ENCODE results near the gene ELAVL1.
"Not testable (repeated sequence)": the region's sequence is repeated elsewhere in the genome, so short reads cannot be mapped to it uniquely, and the experiment has no call there.

Gene ELAVL1

DNA sequence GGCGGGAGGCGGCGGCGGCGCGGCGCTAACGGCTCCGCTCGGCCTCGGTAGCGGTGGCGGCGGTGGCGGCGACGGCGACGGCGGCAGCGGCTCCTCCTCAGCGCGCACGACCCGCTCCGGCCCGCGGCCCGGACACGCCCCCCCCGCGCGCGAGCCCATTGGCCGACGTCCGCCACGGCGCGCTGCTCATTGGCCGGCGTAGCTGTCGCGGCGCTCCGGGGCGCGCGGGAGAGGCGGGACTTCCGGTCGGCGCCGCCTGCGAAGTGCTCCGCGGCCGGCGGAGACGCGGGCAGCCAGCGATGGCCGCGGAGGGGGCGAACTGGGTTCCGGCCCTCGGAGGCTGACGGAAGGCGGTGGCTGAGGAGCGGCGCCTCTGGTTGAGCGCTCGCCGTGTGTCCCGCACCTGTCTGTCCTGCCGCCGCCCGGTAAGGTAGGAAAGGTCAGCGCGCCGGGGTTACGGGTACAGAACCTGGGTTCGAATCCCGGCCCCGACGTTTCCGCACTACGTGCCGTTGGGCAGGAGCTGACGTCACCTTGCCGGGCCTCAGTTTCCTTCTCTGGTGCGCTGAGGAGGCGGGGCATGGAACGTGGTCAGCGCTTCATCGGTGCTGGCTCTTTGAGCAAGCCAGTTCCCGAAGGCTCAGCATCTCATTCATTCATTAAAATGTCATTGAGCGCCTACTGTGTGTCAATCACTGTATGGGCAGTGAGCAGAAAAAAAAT, at the start of gene ELAVL1:
TSS of gene ELAVL1 (minus strand) at position 108 of the 723 bp plus-strand sequence. CDS start 13,826 bp downstream, outside the sequence.
- DNase-seq (ENCODE audit: low read depth in 2 of 2), result peak; percentile 77 to 78

DNA sequence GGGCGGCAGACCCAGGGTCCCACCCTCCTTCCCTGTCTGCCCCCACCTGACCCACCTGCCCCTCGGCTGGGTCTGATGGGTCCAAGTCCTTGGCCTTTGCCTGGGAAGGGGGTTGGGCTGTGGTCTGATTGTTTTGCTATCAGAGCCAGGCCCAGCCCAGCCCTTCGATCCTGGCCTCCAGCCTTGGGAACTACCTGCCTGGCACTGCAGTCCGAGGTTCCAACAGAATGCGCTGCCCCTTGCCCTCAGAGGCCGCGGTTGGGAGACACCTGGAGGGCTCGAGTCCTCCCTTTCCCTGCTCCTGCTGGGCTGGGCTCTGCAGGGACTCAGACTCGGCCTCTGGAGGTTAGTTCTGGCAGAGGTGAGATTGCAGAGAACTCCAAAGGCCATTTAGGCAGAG, 48.7 kb upstream of the ELAVL1 start:
- DNase-seq (ENCODE audit: low read depth in 2 of 2), result no peak

DNA sequence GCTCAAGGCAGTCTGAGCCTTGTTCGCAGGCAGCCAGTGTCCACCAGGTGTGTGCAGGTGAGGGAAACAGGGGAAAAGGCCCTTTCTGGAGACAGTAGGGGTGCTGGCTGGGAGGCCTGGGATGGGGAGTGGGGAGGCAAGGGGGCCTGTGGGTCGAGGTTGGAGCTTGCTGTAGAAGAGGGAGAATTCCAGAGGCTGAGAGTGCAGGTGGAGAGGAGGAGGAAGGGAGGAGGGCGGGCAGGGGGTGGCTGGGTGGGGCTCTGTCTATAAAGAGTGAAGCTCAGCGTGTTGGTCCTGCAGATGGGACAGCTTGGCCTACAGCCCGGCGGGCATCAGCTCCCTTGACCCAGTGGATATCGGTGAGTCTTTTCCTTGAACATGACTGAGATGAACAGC, 47.0 kb upstream of the ELAVL1 start, which contains the start of gene CCL25:
TSS of gene CCL25 (plus strand) at position 297 of the 396 bp plus-strand sequence. CDS start 290 bp downstream, outside the sequence.
- no peak for DNase-seq (ENCODE audit: low read depth in 2 of 2)

DNA sequence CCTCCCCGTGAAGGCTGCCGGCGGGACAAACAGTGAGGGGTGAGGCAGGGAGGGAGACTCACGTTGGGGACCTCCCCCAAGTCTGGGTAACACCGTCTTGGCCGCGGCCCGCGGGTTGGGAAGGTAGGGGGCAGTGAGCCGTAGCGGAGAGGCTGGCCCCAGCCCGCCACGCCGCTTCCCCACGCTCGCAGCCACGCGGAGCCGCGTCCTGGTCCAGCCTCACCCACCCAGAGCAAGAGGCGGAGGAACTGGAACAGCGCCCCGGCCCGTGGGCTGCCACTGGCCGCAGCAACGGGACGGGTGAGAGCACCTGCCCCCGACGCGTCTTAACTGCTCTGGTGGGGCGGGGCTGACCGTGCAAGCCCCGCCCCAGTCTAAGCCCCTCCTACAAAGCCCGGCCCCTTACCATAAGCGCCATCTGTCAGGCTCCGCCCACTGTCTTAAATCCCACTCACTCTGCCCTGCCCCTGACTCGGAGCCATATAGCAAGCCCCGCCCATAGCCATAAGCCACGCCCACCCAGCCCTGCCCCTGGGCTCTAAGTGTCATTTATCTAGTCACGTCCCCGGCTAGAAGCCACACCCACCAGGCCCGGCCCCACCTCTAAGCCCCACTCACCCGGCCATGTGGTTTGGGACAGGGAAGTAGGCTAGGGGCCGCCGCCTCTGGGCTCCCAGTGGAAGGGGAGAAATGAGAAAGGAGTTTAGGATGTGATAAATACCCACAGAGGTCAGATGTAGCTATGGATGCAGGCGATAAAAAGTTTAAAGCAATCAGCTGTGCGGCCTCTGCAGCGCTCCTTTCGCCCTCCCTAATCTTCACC, 45.0 kb upstream of the ELAVL1 start:
- peak; percentile 69 to 82 for DNase-seq (ENCODE audit: low read depth in 2 of 2)

DNA sequence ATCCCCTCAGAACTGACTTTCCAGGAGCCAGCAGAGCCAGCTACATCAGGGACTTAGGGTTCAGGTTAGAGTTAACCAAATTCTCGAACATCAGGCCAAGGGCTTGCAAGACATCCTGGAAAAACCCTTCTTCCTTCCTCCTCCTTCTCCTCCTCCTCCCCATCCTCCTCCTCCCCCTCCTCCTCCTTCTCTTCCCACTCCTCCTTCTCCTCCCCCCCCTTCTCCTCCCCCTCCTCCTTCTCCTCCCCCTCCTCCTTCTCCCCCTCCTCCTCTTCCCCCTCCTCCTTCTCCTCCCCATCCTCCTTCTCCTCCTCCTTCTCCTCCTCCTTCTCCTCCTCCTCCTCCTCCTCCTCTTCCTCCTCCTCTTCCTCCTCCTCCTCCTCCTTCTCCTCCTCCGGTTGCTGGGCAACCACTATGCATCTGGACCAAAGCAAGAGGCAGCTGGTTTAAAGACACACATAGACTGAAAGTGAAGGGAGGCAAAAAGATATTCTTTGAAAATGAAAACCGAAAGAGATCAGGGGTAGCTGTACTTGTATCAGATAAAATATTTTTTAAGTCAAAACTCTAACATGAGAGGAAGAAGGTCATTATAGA, 41.2 kb upstream of the ELAVL1 start:
- DNase-seq (ENCODE audit: low read depth in 2 of 2), result no peak

DNA sequence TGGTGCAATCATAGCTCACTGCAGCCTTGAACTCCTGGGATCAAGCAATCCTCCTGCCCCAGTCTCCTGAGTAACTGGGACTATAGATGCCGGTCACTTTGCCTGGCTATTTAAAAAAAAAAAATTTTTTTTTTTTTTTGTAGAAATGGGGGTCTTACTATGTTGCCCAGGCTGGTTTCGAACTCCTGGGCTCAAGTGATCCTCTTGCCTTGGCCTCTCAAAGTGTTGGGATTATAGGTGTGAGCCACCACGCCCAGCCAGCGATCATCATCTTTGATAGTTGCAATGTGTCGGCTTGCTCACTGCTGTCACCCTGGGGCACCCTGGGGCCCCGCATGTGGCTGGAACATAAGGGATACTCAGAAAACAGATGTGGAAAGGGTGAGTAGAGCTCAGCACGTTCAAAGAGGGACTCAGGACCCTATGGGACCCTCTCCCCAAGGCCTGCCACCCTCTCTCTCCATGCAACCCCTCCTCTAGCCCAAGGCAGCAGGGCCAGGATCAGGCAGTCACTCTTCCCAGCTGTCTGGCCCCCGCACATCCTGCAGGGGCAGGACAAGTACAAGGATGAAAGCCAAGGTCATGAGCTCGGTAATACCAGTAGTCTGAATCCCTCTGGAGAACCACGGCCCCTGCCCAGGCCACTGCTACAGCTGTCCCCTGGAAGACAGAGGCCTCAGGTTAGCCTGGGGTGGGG, 40.6 kb upstream of the ELAVL1 start:
- no peak for DNase-seq (ENCODE audit: low read depth in 2 of 2)

DNA sequence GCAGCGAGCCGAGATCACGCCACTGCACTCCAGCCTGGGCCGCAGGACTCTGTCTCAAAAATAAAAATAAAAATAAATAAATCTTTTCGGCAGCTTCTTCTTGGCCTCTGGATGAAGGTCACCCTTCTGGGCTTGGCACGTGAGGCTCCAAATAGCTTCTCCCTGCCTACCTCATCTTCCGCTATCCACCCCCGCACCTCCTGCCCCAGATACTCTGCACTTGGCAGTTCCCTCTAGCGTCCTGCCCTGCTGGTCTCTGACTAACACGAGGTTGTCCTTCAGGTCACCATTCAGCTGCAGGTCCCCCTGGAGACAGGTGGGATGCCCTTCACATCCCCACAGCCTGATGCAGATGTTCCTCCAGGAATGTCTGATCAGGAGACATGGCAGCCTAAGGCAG, 38.6 kb upstream of the ELAVL1 start:
- DNase-seq (ENCODE audit: low read depth in 2 of 2), result no peak

DNA sequence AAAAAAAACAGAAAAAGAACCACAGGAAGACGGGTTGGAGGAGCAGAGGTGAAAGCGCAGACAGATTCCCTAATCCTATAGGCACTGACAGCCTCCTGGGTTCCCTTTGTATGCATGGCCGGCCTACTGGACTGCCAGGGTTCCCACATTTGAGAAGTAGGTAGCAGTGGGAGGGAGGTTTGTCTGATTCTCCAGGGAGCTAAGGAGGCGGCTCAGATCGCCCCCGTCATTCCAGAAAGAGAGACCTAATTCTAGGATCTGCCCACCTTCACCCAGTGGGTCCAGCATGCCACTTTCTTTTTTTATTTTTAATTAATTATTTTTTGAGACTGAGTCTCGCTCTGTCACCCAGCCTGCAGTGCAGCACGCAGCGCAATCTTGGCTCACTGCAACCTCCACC, 37.5 kb upstream of the ELAVL1 start:
- no peak for DNase-seq (ENCODE audit: low read depth in 2 of 2)

DNA sequence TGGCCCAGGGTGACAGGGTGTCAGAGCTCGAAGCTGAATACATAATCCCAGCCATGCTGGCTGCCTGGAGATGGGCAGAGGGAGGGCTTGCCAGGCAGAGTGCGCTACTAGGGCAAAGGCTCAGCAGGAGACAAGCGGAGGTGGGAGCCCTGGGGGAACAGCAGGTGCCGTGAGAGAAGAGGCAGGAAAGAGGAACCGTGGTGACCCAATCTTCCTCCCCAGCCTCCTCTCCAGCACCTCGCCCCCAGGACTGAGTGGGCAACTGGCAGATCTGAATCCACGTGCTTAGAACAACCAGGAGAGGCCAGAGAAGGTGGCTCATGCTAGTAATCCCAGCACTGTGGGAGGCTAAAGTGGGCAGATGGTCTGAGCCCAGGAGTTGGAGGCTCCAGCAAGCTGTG, 36.1 kb upstream of the ELAVL1 start:
- no peak for DNase-seq (ENCODE audit: low read depth in 2 of 2)

DNA sequence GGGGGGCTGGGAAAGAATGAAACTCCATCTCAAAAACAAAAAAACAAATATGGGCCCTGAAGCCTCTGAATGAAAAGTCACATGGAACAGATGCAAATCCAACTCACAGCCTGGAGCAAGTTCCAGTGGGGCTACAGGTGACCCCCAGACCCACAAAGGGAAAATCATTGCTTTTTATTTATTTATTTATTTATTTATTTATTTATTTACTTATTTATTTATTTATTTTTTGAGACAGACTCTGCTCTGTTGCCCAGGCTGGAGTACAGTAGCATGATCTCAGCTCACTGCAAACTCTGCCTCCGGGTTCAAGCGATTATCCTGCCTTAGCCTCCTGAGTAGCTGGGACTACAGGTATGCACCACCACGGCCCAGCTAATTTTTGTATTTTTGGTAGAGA, 33.8 kb upstream of the ELAVL1 start:
- no peak for DNase-seq (ENCODE audit: low read depth in 2 of 2)

DNA sequence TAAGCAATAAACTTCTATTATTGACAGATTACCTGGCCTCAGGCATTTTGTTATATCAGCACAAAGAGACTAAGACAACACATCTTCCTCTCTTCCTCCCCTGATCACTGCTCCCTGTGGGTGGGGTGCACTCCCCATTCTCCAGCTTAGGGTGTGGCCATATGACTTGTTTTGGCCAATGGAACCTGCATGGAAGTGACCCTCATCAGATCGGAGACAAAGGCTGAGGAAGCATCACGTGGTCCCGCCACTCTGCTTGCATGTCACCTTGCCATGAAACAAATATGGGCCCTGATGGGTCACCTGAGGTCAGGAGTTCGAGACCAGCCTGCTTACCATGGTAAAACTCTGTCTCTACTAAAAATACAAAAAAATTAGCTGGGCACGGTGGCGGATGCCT, 33.4 kb upstream of the ELAVL1 start:
- DNase-seq (ENCODE audit: low read depth in 2 of 2), result no peak

DNA sequence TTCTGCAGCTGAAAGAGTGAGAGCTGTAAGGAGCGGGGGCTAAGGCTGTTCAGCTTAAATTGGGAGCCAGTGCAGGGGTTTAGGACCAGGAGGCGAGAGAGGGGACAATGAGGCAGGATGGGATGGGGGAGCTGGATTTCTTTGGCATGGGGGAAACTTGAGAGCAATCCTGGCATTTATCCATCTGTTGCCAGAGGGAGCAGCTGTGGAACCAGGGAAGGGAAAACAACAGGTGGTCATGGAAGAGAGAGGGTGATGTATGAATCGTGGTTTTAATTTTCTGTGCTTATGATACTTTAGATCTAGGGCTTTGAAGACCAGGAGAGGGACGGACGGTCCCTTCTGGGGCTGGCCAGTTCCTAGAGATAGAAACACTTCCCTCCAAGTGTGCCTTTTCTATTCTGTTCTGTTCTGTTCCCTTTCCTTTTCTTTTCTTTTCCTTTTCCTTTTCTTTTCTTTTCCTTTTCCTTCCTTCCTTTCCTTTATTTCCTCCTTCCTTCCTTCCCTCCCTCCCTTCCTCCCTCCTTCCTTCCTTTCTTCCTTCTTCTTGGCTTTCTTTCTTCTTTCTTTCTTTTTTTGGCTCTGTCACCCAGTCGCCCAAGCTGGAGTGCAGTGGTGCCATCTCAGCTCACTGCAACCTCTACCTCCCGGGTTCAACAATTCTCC, 31.1 kb upstream of the ELAVL1 start:
- no peak for DNase-seq (ENCODE audit: low read depth in 2 of 2)

DNA sequence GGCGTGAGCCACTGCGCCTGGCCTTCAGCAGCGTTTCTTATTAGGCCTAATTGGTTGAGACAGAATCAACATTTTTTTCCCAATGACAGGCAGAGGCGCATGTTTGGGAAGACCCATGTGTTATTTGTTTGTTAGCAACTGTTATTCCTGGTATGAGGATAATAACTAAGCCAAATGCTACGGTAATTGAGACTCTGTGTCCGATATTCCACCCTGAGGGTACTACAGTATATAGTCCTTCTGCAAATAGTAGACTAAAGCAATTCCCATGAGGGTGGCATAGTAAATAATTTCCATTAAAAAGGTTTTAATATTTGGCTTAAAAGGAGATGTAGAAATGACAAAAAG, 28.7 kb upstream of the ELAVL1 start:
- no peak for DNase-seq (ENCODE audit: low read depth in 2 of 2)

DNA sequence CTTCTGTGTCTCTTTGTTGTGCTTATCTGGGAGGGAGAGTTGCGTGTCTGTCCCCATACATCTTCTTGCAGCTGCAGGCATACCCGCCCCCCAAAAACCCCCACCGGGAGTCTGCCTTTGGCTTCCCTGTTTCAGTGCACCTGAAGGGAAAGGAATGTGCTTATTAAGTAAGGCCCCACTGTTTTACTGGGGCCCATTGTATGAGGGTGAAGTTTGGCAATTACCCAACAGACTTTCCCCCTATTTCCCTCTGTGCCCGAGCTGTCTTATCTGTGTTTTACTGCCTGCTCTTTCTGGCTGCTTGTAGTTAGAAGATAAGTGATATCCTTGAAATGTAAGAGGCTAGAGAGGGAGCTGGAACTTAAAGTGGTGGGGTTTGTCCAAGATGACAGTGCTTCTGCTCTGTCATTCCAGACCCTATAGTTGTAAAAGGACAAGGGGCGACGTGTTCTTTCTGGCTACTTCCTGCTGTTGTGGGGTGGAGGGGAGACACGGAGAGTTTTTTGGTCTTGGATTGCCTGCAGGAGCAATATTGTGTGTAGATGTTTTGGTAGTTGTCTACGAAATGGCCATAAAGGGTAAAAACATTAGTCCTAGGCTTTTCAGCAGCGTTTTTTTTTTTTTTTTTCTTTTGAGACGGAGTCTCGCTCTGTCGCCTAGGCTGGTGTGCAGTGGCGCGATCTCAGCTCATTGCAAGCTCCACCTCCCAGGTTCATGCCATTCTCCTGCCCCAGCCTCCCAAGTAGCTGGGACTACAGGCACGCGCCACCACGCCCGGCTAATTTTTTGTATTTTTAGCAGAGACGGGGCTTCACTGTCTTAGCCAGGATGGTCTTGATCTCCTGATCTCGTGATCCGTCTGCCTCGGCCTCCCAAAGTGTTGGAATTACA, 28.1 kb upstream of the ELAVL1 start:
- not testable (repeated sequence) for DNase-seq (ENCODE audit: low read depth in 2 of 2)

DNA sequence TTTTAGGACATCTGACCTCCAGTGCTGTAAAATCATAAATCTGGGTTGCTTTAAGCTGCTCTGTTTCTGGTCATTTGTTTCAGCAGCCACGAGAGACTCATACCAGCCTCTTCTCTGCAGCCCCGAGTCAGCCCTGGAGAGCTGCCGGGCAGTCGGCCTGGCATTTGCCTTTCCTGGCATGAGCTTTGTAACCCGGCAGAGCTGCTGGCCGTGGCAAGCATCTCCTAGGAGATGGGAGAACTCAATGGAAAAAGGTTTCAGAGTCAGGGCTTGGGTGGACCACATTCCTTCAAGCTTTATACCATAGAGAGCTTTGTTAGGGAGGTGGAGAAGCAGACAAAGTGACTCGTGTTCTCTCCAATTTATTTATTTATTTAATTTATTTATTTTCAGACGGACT, 25.5 kb upstream of the ELAVL1 start:
- no peak for DNase-seq (ENCODE audit: low read depth in 2 of 2)

DNA sequence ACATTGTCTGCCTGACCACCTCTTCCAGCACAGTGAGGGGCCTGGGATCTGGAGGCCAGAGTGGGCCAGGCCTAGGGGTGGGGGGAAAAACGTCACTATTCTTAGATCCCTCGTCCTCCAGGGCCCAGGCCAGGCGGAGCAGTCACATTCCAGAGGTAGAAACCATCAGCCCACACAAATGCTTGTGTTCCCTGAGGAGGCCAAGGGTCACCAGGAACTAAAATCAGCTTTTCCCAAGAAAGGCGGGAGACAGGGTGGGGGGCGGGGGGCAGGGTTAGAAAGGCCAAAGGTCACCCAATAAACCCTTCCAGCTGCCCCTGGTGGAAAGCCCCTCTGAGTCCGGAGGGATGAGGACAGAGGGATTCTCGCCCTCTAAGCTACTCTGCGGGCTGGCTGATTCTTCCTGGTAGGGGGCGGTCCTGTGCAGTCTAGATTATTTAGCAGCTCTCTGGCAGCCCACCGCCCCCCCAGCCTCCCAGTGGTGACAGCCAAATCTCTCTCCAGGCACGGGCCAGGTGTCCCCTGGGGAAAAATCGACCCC, 23.6 kb upstream of the ELAVL1 start:
- DNase-seq (ENCODE audit: low read depth in 2 of 2), result no peak

DNA sequence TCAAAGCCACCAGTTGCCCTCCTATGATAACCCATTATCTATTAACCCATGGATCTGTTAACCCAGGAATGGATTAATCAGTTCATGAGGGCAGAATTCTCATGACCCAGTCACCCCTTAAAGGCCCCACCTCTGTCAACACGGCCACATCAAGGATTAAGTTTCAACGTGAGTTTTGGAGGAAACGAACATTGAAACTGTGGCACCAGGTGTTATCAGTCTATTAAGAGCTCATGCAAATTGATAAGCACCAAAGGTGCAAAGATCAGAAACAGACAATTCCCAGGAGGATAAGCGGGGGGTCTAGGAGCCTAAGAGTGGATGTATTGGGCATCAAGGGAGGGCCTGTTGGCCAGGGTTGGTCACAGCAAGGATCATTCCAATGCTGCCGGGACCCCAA, 19.9 kb upstream of the ELAVL1 start:
- DNase-seq (ENCODE audit: low read depth in 2 of 2), result no peak

DNA sequence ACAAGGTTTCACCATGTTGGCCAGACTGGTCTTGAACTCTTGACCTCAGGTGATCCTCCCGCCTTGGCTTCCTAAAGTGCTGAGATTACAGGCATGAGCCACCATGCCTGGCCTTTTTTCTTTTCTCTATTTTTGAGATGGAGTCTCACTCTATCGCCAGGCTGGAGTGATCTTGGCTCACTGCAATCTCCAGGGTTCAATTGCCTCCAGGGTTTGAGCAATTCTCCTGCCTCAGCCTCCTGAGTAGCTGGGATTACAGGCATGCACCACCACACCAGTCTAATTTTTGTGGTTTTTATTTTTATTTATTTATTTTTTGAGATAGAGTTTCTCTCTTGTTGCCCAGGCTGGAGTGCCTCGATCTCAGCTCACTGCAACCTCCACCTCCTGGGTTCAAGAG, 18.8 kb upstream of the ELAVL1 start:
- not testable (repeated sequence) for DNase-seq (ENCODE audit: low read depth in 2 of 2)

DNA sequence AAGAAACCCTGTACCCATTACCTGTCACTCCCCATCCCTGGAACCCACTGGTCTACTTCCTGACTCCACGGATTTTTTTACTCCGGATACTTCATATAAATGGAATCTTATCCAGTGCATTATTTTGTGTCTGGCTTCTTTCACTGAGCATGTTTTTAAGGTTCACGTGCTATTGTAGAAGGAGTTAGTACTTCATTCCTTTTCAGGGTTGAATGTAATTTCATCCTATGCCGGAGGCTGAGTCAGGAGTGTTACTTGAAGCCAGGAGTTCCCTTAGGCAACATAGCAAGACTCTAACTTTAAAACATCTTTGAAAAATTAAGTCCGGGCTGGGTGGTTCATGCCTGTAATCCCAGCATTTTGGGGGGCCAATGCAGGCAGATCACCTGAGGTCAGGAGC, 17.9 kb upstream of the ELAVL1 start:
- DNase-seq (ENCODE audit: low read depth in 2 of 2), result no peak

DNA sequence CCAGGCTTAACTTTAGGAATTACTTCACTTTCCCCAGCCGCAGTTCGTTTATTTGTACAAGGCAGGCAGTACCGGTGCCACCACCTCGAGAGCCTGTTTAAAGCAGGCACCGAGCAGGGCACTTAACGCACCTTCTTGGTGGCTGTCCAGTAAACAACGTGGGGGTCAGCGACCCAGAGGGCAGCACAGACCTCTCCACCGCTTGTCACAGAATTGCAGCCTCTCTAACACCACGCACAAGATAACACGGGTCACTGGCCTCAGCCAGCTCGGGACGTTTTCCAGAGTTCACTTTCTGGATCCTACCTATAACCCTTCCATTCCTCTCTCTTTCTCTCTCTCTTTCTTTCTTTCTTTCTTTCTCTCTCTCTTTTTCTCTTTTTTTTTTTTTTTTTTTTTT, 16.8 kb upstream of the ELAVL1 start:
- DNase-seq (ENCODE audit: low read depth in 2 of 2), result no peak

Measured in stimulated activated CD8-positive, alpha-beta memory T cell treated with anti-CD3 and anti-CD28 coated beads, Interleukin-15, amount 100 ng/mL, for 4 hours (primary cell).